Measurements from ENCODE around the gene NPIPA2.
"Not testable (repeated sequence)": the region's sequence is repeated elsewhere in the genome, so short reads cannot be mapped to it uniquely, and the experiment has no call there.

GRCh38 chr16:14779368-14779877 is 37.1 kb downstream of the NPIPA2 start:
- TF ChIP-seq ZNF614 (CRISPR knock-in tag; IDR thresholded peaks at IDR 0.05; ENCODE audit: borderline replicate concordance); ZBTB21 (CRISPR knock-in tag; IDR thresholded peaks at IDR 0.05); NCOA5 (CRISPR knock-in tag; IDR thresholded peaks at IDR 0.05); ETV6 (CRISPR knock-in tag; conservative IDR thresholded peaks at IDR 0.05): not testable (repeated sequence)

Measured in HepG2 (cell line).